Caco-2 (cell line): ENCODE results near the gene PRELID3B. TPM values are rescaled to one million over a fixed set of nuclear protein-coding genes. Genes with fewer than 3 reads are reported as not detected.
"Not testable (repeated sequence)": the region's sequence is repeated elsewhere in the genome, so short reads cannot be mapped to it uniquely, and the experiment has no call there.

Experiments used
- BruUV-seq: library from RNA; stranded (reverse); fragments of 400-500 nt; replicated peaks from 2 replicates; lab custom pipeline; 2021; lab: Mats Ljungman, UMichigan
- CTCF ChIA-PET: fragments of 300-600 bp; sonication (Branson Sonifier 250); formaldehyde crosslinking; loops from one replicate; lab custom pipeline; 2022; ENCODE audit warnings: antibody characterized with exemption; lab: Charles Lee
- POLR2A ChIA-PET: fragments of 300-600 bp; sonication (Branson Sonifier 250); formaldehyde crosslinking; loops from one replicate; lab custom pipeline; 2022; ENCODE audit warnings: antibody characterized with exemption; lab: Charles Lee
- DNase-seq, 2 experiments: peaks; one replicate each; pipeline versions ENCODE4 v3.0.0 to v3.0.0-alpha.2; 2020 to 2022
- H3K27me3 ChIP-seq: replicated peaks from 2 replicates; pipeline ENCODE4 v1.6.0; 2011; ENCODE audit warnings: low read length; ENCODE audit not compliant: control insufficient read depth, insufficient read depth
- H3K36me3 ChIP-seq: 2 replicates; pipeline ENCODE4 v1.5.1; 2011; ENCODE audit warnings: low read length; ENCODE audit not compliant: control insufficient read depth, insufficient read depth
- H3K4me1 ChIP-seq: fragments of 250-450 bp; sonication (Bioruptor Pico); 2 replicates; pipeline ENCODE4 v1.5.1; 2020; ENCODE audit warnings: mild to moderate bottlenecking
- H3K4me3 ChIP-seq: 2 replicates; pipeline ENCODE4 v1.5.1; 2011; ENCODE audit warnings: low read depth, mild to moderate bottlenecking, control low read depth, low read length
- H3K9me3 ChIP-seq: fragments of 250-450 bp; sonication (Bioruptor Pico); 2 replicates; pipeline ENCODE4 v1.5.1; 2020; ENCODE audit warnings: mild to moderate bottlenecking, moderate library complexity
- H3K27ac Mint-ChIP-seq: one replicate; pipeline ENCODE4 v1.8.0; 2022; ENCODE audit warnings: mixed read lengths; ENCODE audit not compliant: unreplicated experiment
- H3K27me3 Mint-ChIP-seq: one replicate; pipeline ENCODE4 v1.8.0; 2022; ENCODE audit warnings: mixed read lengths; ENCODE audit not compliant: insufficient read depth, unreplicated experiment
- H3K36me3 Mint-ChIP-seq: one replicate; pipeline ENCODE4 v1.8.0; 2022; ENCODE audit warnings: mild to moderate bottlenecking, mixed read lengths; ENCODE audit not compliant: insufficient read depth, unreplicated experiment
- H3K4me1 Mint-ChIP-seq: one replicate; pipeline ENCODE4 v1.8.0; 2022; ENCODE audit warnings: low read depth, mixed read lengths; ENCODE audit not compliant: unreplicated experiment
- H3K4me3 Mint-ChIP-seq: one replicate; pipeline ENCODE4 v1.8.0; 2022; ENCODE audit warnings: mild to moderate bottlenecking, moderate library complexity, mixed read lengths; ENCODE audit not compliant: unreplicated experiment
- H3K9me3 Mint-ChIP-seq: one replicate; pipeline ENCODE4 v1.8.0; 2022; ENCODE audit warnings: mixed read lengths; ENCODE audit not compliant: unreplicated experiment
- CTCF ChIP-seq, 2 experiments: fragments of 200-600 bp in 1 of 2; IDR thresholded peaks; 1 replicate in 1 of 2; 2 replicates in 1 of 2; pipeline versions ENCODE4 v1.5.1 to v1.8.0; 2011 to 2022; ENCODE audit warnings: antibody characterized with exemption in 1 of 2, control low read depth in 1 of 2, inconsistent platforms in 1 of 2, low read depth in 1 of 2, low read length in 1 of 2, mild to moderate bottlenecking in 1 of 2, moderate library complexity in 1 of 2; ENCODE audit not compliant: insufficient read depth in 1 of 2, severe bottlenecking in 1 of 2, unreplicated experiment in 1 of 2
- intact Hi-C: fragments of 100-400 bp; cut with micrococcal nuclease; formaldehyde crosslinking; loops from one replicate; pipeline ENCODE4 v1.10.0; 2022; ENCODE audit not compliant: unreplicated experiment
- total RNA-seq: library from RNA; stranded (reverse); gene quantifications from 2 replicates; pipeline ENCODE4 v1.2.3, GENCODE V29; 2022

PRELID3B gene
- total RNA-seq, 1 experiment from 2014 or later, result 171 TPM

GRCh38 chr20:59013959-59014608 lies 28.5 kb downstream of the PRELID3B start:
- no peak for DNase-seq
- Mint-ChIP-seq H3K4me1 (peaks cover 28% of the 10 kb centered on the region), H3K9me3 (no peaks in the 10 kb centered on the region), H3K36me3 (peaks cover 6% of the 10 kb centered on the region), H3K27me3 (no peaks in the 10 kb centered on the region), H3K27ac (no peak overlapping the region), H3K4me3 (no peak overlapping the region)
- ChIA-PET POLR2A (no interaction called here), CTCF (no interaction called here)
- BruUV-seq, result no TSS peak
- no peak for TF ChIP-seq CTCF (IDR thresholded peaks at IDR 0.05; ENCODE audit: insufficient read depth in 1 of 2, low read depth in 1 of 2, low read length in 1 of 2, severe bottlenecking in 1 of 2, unreplicated experiment in 1 of 2)
- intact Hi-C loops, result no loop called here
- Histone ChIP-seq H3K4me3 (no peak overlapping the region), H3K4me1 (peaks cover 17% of the 10 kb centered on the region), H3K36me3 (no peaks in the 10 kb centered on the region), H3K9me3 (no peaks in the 10 kb centered on the region), H3K27me3 (no peaks in the 10 kb centered on the region)

DNA sequence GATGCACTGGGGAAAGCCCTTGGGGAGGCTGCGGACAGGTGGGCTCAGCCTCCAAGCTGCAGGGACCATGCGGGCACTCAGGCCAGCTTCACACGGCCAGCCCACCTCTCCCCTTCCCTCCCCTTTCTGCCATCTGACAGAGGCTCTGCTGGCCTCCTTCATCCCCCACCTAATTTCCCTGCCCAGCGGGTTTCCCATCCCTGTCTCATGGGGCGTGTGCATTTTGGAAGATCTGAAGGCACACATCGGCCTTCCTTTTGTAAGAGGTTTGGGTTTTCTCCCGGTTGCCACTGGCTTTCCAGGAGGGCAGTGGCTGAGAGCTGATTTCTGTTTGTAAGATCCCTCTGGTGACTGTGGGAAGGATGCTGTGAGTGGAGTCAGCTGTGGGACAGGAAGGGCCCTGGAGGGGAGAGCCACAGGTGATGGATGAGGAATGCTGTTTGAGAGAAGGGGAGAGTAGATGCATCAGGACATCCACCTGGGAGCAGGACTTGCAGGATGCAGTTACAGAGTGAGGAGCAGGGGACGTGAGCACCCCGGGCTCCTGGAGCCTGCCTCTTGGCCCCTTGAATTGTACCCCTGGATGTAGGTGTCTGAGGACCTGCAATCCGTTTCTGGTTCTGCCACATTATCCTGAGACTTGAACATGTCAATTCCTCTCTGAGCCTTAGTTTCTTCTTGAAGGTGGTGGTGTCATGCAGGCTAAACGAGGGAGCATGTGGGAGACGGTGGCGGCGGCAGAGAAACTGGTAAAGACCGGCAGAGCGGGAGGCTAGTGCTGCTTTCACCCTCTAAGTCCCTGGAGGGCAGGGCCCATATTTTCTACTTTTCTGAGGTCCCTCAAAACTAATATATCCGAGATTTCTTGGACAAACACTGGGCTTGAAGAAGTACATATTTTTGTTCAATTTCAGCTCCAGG lies 29.3 kb downstream of the PRELID3B start:
- no peaks in the 10 kb centered on the region for H3K27me3 ChIP-seq
- Mint-ChIP-seq H3K36me3 (peaks cover under 1% of the 10 kb centered on the region), H3K4me3 (no peak overlapping the region), H3K27ac (no peak overlapping the region), H3K9me3 (no peaks in the 10 kb centered on the region), H3K27me3 (no peaks in the 10 kb centered on the region), H3K4me1 (peaks cover 28% of the 10 kb centered on the region)
- no peaks in the 10 kb centered on the region for H3K36me3 ChIP-seq
- TF ChIP-seq CTCF (IDR thresholded peaks at IDR 0.05; ENCODE audit: insufficient read depth in 1 of 2, low read depth in 1 of 2, low read length in 1 of 2, severe bottlenecking in 1 of 2, unreplicated experiment in 1 of 2), result no peak
- DNase-seq, result no peak
- POLR2A ChIA-PET, result interaction anchor here (0.6 kb wide), 1 partner anchor 74 kb away, joined by 3 read pairs; no protein-coding TSS in a partner anchor
- H3K9me3 ChIP-seq, result no peaks in the 10 kb centered on the region
- CTCF ChIA-PET, result no interaction called here
- H3K4me1 ChIP-seq, result peaks cover 17% of the 10 kb centered on the region
- H3K4me3 ChIP-seq, result no peak overlapping the region
- no TSS peak for BruUV-seq
- intact Hi-C loops, result no loop called here

- DNase-seq, H3K4me3 Mint-ChIP-seq, H3K27me3 Mint-ChIP-seq, H3K36me3 ChIP-seq, intact Hi-C loops, BruUV-seq, H3K9me3 Mint-ChIP-seq, H3K27ac Mint-ChIP-seq, H3K4me3 ChIP-seq, H3K27me3 ChIP-seq, H3K9me3 ChIP-seq, H3K36me3 Mint-ChIP-seq, CTCF ChIA-PET: not testable (repeated sequence)
- H3K4me1 ChIP-seq, result peaks cover 21% of the 10 kb centered on the region
- POLR2A ChIA-PET, result interaction anchor here (1.0 kb wide), 1 partner anchor 20 kb away, joined by 4 read pairs; the partner anchor contains the start of gene ATP5F1E
- H3K4me1 Mint-ChIP-seq, result peaks cover 21% of the 10 kb centered on the region
These were observed 30.8 kb downstream of the PRELID3B start for GRCh38 chr20:59011874-59012157.
